ENCODE measurements around the gene MPHOSPH9.
A peak's percentile ranks its signal among the peaks of the same experiment; 100 is the strongest.

GRCh38 chr12:123271001-123271668 lies 38.2 kb upstream of the MPHOSPH9 start:
- TF ChIP-seq SP1 (IDR thresholded peaks at IDR 0.05; ENCODE audit: low read depth) = no peak
- TF ChIP-seq EZH2phosphoT487 (IDR thresholded peaks at IDR 0.05; ENCODE audit: borderline replicate concordance) = no peak
- no peak for TF ChIP-seq FOSL1 (IDR thresholded peaks at IDR 0.05; ENCODE audit: low read depth)
- TF ChIP-seq, protein P1, sequence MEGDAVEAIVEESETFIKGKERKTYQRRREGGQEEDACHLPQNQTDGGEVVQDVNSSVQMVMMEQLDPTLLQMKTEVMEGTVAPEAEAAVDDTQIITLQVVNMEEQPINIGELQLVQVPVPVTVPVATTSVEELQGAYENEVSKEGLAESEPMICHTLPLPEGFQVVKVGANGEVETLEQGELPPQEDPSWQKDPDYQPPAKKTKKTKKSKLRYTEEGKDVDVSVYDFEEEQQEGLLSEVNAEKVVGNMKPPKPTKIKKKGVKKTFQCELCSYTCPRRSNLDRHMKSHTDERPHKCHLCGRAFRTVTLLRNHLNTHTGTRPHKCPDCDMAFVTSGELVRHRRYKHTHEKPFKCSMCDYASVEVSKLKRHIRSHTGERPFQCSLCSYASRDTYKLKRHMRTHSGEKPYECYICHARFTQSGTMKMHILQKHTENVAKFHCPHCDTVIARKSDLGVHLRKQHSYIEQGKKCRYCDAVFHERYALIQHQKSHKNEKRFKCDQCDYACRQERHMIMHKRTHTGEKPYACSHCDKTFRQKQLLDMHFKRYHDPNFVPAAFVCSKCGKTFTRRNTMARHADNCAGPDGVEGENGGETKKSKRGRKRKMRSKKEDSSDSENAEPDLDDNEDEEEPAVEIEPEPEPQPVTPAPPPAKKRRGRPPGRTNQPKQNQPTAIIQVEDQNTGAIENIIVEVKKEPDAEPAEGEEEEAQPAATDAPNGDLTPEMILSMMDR (IDR thresholded peaks at IDR 0.05 in 2 of 3, conservative IDR thresholded peaks at IDR 0.05 in 1 of 3; ENCODE audit: borderline replicate concordance in 1 of 3, insufficient read depth in 1 of 3, low read depth in 2 of 3, low read length in 2 of 3) = peak; percentile 13 to 42 (median 20); a peak in 4 of 6 replicates
- peak; percentile 67 for TF ChIP-seq RAD21 (IDR thresholded peaks at IDR 0.05; ENCODE audit: low read depth)

Data from HCT116 (cell line).